Activated naive CD8-positive, alpha-beta T cell treated with anti-CD3 and anti-CD28 coated beads, Interleukin-2, amount 10 ng/mL, durations not matched to agents 7 days and 5 days (primary cell): ENCODE measurements around the gene SLC25A47. TPM values are rescaled to one million over a fixed set of nuclear protein-coding genes. Genes with fewer than 3 reads are reported as not detected.
"Not testable (repeated sequence)": the region's sequence is repeated elsewhere in the genome, so short reads cannot be mapped to it uniquely, and the experiment has no call there.

Experiments
- ATAC-seq: fragments of 150-1000 bp; cut with Tn5 transposase; one replicate; pipeline ENCODE4 v1.10.0; 2021; ENCODE audit warnings: low read depth, moderate library complexity
- POLR2A ChIA-PET: fragments of 350-600 bp; sonication (Branson Sonifier 250); formaldehyde crosslinking; loops from one replicate; lab custom pipeline; 2021; ENCODE audit warnings: antibody characterized with exemption; lab: Charles Lee
- DNase-seq: peaks from one replicate; pipeline ENCODE4 v3.0.0; 2021
- H3K27ac Mint-ChIP-seq: one replicate; pipeline ENCODE4 v1.8.0; 2022; ENCODE audit warnings: mild to moderate bottlenecking, mixed read lengths
- H3K27me3 Mint-ChIP-seq: one replicate; pipeline ENCODE4 v1.8.0; 2022; ENCODE audit warnings: mild to moderate bottlenecking, moderate library complexity, mixed read lengths
- H3K36me3 Mint-ChIP-seq: one replicate; pipeline ENCODE4 v1.8.0; 2021; ENCODE audit warnings: mild to moderate bottlenecking, mixed read lengths
- H3K4me1 Mint-ChIP-seq: one replicate; pipeline ENCODE4 v1.8.0; 2021; ENCODE audit warnings: mixed read lengths
- H3K4me3 Mint-ChIP-seq: one replicate; pipeline ENCODE4 v1.8.0; 2022; ENCODE audit warnings: mild to moderate bottlenecking, moderate library complexity, mixed read lengths
- H3K9me3 Mint-ChIP-seq: one replicate; pipeline ENCODE4 v1.8.0; 2021; ENCODE audit warnings: mixed read lengths
- total RNA-seq, 2 experiments: library from RNA; stranded (reverse); gene quantifications; one replicate each; pipeline ENCODE4 v1.2.3, GENCODE V29; 2021

Gene SLC25A47
- total RNA-seq, result not detected

- no peak for DNase-seq
- Mint-ChIP-seq H3K9me3 (no peaks in the 10 kb centered on the region), H3K4me3 (no peak within 1 kb of the TSS), H3K27ac (no peak within 1 kb of the TSS), H3K27me3 (no peaks in the 10 kb centered on the region), H3K4me1 (peaks cover 4% of the 10 kb centered on the region), H3K36me3 (no peaks in the 10 kb centered on the region)
- POLR2A ChIA-PET, result no interaction called here
- no peak for ATAC-seq
These were observed at the start of gene SLC25A47 for GRCh38 chr14:100323121-100323941. TSS of gene SLC25A47 (plus strand) at chr14:100323339. CDS start at chr14:100323415, 76 bp downstream.

GRCh38 chr14:100274250-100274649, 48.9 kb upstream of the SLC25A47 start:
- POLR2A ChIA-PET, result no interaction called here
- Mint-ChIP-seq H3K27me3 (no peaks in the 10 kb centered on the region), H3K27ac (peak overlapping the region; percentile 31), H3K4me1 (peaks cover 27% of the 10 kb centered on the region), H3K9me3 (no peaks in the 10 kb centered on the region), H3K36me3 (peaks cover 6% of the 10 kb centered on the region), H3K4me3 (no peak overlapping the region)
- ATAC-seq (no peak), DNase-seq (no peak)

GRCh38 chr14:100275214-100275613, 47.9 kb upstream of the SLC25A47 start:
- Mint-ChIP-seq H3K27ac (no peak overlapping the region), H3K4me3 (no peak overlapping the region), H3K9me3 (no peaks in the 10 kb centered on the region), H3K4me1 (peaks cover 30% of the 10 kb centered on the region), H3K36me3 (peaks cover 7% of the 10 kb centered on the region), H3K27me3 (no peaks in the 10 kb centered on the region)
- no peak for DNase-seq
- ATAC-seq, result no peak
- POLR2A ChIA-PET, result no interaction called here

- Mint-ChIP-seq H3K4me1 (peaks cover 30% of the 10 kb centered on the region), H3K27ac (peak overlapping the region; percentile 47), H3K9me3 (no peaks in the 10 kb centered on the region), H3K27me3 (no peaks in the 10 kb centered on the region), H3K4me3 (no peak overlapping the region), H3K36me3 (peaks cover 9% of the 10 kb centered on the region)
- DNase-seq (no peak), ATAC-seq (peak; percentile 36)
- POLR2A ChIA-PET, result no interaction called here
These were observed 44.4 kb upstream of the SLC25A47 start for GRCh38 chr14:100278702-100279101.

- POLR2A ChIA-PET, result no interaction called here
- ATAC-seq (no peak), DNase-seq (no peak)
- no peaks in the 10 kb centered on the region for H3K27me3 Mint-ChIP-seq
- H3K9me3 Mint-ChIP-seq, result no peaks in the 10 kb centered on the region
- H3K36me3 Mint-ChIP-seq, result peaks cover 8% of the 10 kb centered on the region
- peak overlapping the region; percentile 47 for H3K27ac Mint-ChIP-seq
- H3K4me1 Mint-ChIP-seq, result peaks cover 29% of the 10 kb centered on the region
- H3K4me3 Mint-ChIP-seq, result no peak overlapping the region
These were observed 44.0 kb upstream of the SLC25A47 start for GRCh38 chr14:100279133-100279532.

- POLR2A ChIA-PET, result no interaction called here
- Mint-ChIP-seq H3K27me3 (no peaks in the 10 kb centered on the region), H3K9me3 (no peaks in the 10 kb centered on the region), H3K4me1 (peaks cover 29% of the 10 kb centered on the region), H3K27ac (peak overlapping the region; percentile 74), H3K36me3 (peaks cover 7% of the 10 kb centered on the region), H3K4me3 (no peak overlapping the region)
- DNase-seq (no peak), ATAC-seq (no peak)
These were observed 43.6 kb upstream of the SLC25A47 start for GRCh38 chr14:100279563-100279962.

GRCh38 chr14:100281286-100282082, 41.7 kb upstream of the SLC25A47 start:
- no peak for ATAC-seq
- DNase-seq, result no peak
- peaks cover 26% of the 10 kb centered on the region for H3K4me1 Mint-ChIP-seq
- H3K9me3 Mint-ChIP-seq, result no peaks in the 10 kb centered on the region
- H3K27me3 Mint-ChIP-seq, result no peaks in the 10 kb centered on the region
- no peak overlapping the region for H3K4me3 Mint-ChIP-seq
- H3K36me3 Mint-ChIP-seq, result peaks cover 4% of the 10 kb centered on the region
- POLR2A ChIA-PET, result no interaction called here
- H3K27ac Mint-ChIP-seq, result no peak overlapping the region

GRCh38 chr14:100282083-100282350, 41.1 kb upstream of the SLC25A47 start:
- no peak overlapping the region for H3K27ac Mint-ChIP-seq
- no peaks in the 10 kb centered on the region for H3K27me3 Mint-ChIP-seq
- H3K4me3 Mint-ChIP-seq, result no peak overlapping the region
- no peaks in the 10 kb centered on the region for H3K9me3 Mint-ChIP-seq
- DNase-seq (no peak), ATAC-seq (no peak)
- POLR2A ChIA-PET, result no interaction called here
- peaks cover 4% of the 10 kb centered on the region for H3K36me3 Mint-ChIP-seq
- peaks cover 26% of the 10 kb centered on the region for H3K4me1 Mint-ChIP-seq

GRCh38 chr14:100282766-100283419, 40.2 kb upstream of the SLC25A47 start:
- DNase-seq (no peak), ATAC-seq (no peak)
- peaks cover 4% of the 10 kb centered on the region for H3K36me3 Mint-ChIP-seq
- H3K4me3 Mint-ChIP-seq, result no peak overlapping the region
- H3K4me1 Mint-ChIP-seq, result peaks cover 22% of the 10 kb centered on the region
- H3K9me3 Mint-ChIP-seq, result no peaks in the 10 kb centered on the region
- H3K27me3 Mint-ChIP-seq, result no peaks in the 10 kb centered on the region
- POLR2A ChIA-PET, result interaction anchor here (0.9 kb wide), 1 partner anchor 232 kb away, joined by 4 read pairs; no protein-coding TSS in a partner anchor
- no peak overlapping the region for H3K27ac Mint-ChIP-seq

- not testable (repeated sequence) for H3K9me3 Mint-ChIP-seq, H3K27me3 Mint-ChIP-seq, ATAC-seq, H3K4me3 Mint-ChIP-seq, H3K36me3 Mint-ChIP-seq, H3K27ac Mint-ChIP-seq, DNase-seq
- peaks cover 18% of the 10 kb centered on the region for H3K4me1 Mint-ChIP-seq
- POLR2A ChIA-PET, result interaction anchor here (0.6 to 0.9 kb wide), 3 partner anchors 19 to 233 kb away, joined by 3 to 5 read pairs (median 4); no protein-coding TSS in a partner anchor
These were observed 39.7 kb upstream of the SLC25A47 start for GRCh38 chr14:100283436-100283835.

- POLR2A ChIA-PET, result interaction anchor here (0.6 to 0.9 kb wide), 3 partner anchors 18 to 234 kb away, joined by 3 to 5 read pairs (median 4); no protein-coding TSS in a partner anchor
- H3K36me3 Mint-ChIP-seq, result peaks cover 4% of the 10 kb centered on the region
- DNase-seq (no peak), ATAC-seq (no peak)
- no peaks in the 10 kb centered on the region for H3K9me3 Mint-ChIP-seq
- H3K27ac Mint-ChIP-seq, result peak overlapping the region; percentile 42
- H3K4me1 Mint-ChIP-seq, result peaks cover 11% of the 10 kb centered on the region
- peak overlapping the region; percentile 68 for H3K4me3 Mint-ChIP-seq
- H3K27me3 Mint-ChIP-seq, result no peaks in the 10 kb centered on the region
These were observed 38.9 kb upstream of the SLC25A47 start for GRCh38 chr14:100283984-100284881.

GRCh38 chr14:100285021-100285912, 37.9 kb upstream of the SLC25A47 start:
- H3K4me3 Mint-ChIP-seq, result peak overlapping the region; percentile 79
- H3K36me3 Mint-ChIP-seq, result peaks cover 1% of the 10 kb centered on the region
- no peaks in the 10 kb centered on the region for H3K9me3 Mint-ChIP-seq
- no peaks in the 10 kb centered on the region for H3K27me3 Mint-ChIP-seq
- peak overlapping the region; percentile 42 for H3K27ac Mint-ChIP-seq
- POLR2A ChIA-PET, result no interaction called here
- DNase-seq (peak; percentile 94), ATAC-seq (peak; percentile 89)
- H3K4me1 Mint-ChIP-seq, result peaks cover 7% of the 10 kb centered on the region
